ENCODE measurements around the gene DDI1.

Gene DDI1

GRCh38 chr11:104086621-104087020 is 50.2 kb downstream of the DDI1 start:
- no peak for DNase-seq
